HFF-Myc (cell line): ENCODE data around the gene OTUB1.

Experiments
- DNase-seq: peaks from one replicate; pipeline ENCODE4 v3.0.0-alpha.2; 2011; ENCODE audit warnings: low read depth; ENCODE audit errors: extremely low read depth
- H3K4me3 ChIP-seq: replicated peaks from 2 replicates; pipeline ENCODE4 v1.5.1; 2011; ENCODE audit warnings: low read depth, mild to moderate bottlenecking, control low read depth, low read length
- TF ChIP-seq, protein P1 (sequence below): IDR thresholded peaks from 2 replicates; pipeline ENCODE4 v1.5.1; 2012; ENCODE audit warnings: mild to moderate bottlenecking, low read depth, low read length, control low read depth; ENCODE audit errors: missing control alignments

Gene OTUB1

GRCh38 chr11:64036087-64037026, 50.1 kb downstream of the OTUB1 start:
- TF ChIP-seq, protein P1, sequence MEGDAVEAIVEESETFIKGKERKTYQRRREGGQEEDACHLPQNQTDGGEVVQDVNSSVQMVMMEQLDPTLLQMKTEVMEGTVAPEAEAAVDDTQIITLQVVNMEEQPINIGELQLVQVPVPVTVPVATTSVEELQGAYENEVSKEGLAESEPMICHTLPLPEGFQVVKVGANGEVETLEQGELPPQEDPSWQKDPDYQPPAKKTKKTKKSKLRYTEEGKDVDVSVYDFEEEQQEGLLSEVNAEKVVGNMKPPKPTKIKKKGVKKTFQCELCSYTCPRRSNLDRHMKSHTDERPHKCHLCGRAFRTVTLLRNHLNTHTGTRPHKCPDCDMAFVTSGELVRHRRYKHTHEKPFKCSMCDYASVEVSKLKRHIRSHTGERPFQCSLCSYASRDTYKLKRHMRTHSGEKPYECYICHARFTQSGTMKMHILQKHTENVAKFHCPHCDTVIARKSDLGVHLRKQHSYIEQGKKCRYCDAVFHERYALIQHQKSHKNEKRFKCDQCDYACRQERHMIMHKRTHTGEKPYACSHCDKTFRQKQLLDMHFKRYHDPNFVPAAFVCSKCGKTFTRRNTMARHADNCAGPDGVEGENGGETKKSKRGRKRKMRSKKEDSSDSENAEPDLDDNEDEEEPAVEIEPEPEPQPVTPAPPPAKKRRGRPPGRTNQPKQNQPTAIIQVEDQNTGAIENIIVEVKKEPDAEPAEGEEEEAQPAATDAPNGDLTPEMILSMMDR, result no peak
- peak overlapping the region; percentile 18; the same call in 1 of the 2 replicates for H3K4me3 ChIP-seq
- no peak for DNase-seq

DNA sequence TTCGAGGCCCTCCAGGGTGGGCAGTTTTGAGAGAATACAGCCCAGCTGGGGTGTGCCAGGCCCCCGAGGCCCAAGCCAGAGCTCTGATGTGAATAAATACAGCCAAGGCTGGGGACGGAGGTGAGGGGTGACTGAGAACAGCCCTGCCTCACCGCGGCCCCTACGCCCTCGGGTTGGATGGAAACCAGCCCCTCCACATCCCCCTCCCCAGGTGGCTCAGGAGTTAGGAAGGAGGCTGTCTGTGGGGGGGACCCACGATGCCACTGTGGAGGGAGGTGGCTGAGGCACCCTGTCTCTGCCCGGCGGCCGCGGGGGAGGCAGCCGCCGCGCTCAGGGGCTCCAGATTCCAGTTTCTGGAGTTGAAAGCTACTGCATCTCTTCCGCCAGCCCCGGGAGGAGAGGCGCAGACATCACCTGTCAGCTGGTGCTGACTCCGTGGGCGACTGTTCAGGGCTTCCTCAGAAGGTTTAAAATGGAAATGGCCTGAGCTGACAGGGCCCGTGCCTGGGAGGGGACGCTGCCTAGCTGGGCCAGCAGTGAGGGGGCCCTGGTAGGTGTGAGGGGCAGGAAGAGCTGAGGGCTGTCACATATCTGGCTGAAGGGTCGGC, 50.9 kb downstream of the OTUB1 start:
- H3K4me3 ChIP-seq, result no peak overlapping the region
- no peak for DNase-seq
- TF ChIP-seq, protein P1, result no peak

DNA sequence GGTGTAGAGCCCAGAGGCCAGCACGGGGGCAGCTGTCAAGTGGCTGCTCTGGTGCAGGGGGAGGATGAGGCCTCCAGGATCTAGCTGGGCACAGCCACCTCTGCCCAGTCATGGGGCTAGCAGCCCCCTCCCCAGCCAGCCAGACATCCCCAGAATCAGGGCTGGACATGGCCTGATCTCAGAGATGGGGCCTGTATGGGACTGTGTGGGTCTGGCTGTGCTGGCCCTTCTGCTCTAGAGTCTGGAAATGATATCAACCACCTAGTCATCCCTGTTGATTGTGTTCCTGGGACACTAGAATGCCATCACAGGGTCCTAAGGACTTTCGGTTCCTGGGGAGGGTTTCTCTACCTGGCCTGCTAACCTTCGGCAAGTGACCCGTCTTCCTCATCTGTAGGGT, 52.3 kb downstream of the OTUB1 start:
- H3K4me3 ChIP-seq, result no peak overlapping the region
- no peak for DNase-seq
- TF ChIP-seq, protein P1, result no peak

GRCh38 chr11:64039012-64039665, 52.9 kb downstream of the OTUB1 start:
- no peak for DNase-seq
- TF ChIP-seq, protein P1, result no peak
- H3K4me3 ChIP-seq, result no peak overlapping the region

DNA sequence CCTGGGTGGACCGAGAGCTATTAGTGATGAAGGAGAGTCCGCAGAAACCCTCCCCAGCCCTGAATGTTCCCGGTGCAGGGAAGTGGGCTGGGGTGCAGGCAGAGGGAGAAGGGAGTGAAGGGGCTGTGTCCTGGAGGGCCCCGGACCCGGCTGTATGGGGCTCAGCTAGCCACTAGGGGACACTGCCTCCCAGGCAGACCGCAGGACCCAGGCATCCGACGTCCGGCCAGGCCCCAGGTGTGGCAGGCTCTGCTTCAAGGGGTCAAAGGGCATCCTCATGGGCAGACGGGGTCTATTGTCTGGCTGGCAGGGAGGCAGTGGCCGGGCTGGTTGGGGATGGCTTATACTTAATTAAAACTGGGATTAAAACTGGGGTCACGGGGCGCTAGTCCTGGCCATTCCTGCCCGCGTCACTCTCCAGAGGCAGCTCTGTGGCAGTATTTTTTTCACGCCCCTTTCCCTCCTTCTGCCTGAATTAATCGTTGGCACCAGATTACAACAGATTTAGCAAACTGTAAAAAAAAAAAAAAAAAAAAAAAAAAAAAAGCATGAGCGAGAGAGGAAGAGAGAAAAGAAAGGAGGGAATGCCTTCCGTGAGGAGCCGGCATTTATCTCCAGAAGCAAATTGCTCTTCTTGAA, 54.6 kb downstream of the OTUB1 start:
- no peak overlapping the region for H3K4me3 ChIP-seq
- TF ChIP-seq, protein P1, result peak; percentile 30
- DNase-seq, result no peak

DNA sequence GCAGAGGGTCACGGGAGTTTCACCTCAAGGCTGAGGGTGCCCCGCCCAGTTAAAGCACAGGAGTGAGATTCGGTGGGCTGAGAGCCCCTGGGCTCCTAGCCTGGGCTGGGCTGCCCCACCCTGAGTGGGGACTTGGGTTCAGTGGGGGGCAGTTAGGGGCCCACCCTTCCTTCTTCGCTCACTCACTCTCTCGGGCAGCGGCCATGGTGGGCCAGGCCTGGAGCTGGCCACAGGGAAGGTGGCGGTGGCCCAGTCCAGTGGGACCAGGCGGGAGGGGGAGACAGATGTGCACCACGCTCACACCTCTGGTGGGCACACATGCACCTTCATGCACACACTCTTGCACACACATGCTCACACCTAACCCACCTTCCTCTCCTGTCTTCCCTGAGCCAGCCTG, 55.6 kb downstream of the OTUB1 start:
- DNase-seq, result no peak

More for the DNA sequence above, 55.6 kb downstream of the OTUB1 start:
- TF ChIP-seq, protein P1, result no peak
- H3K4me3 ChIP-seq, result no peak overlapping the region
